Peyer's patch (tissue), 4 donors: ENCODE results near the gene RASSF3.

ENCODE experiments used
- POLR2A ChIP-seq, 2 donors: fragments of 450-650 bp; IDR thresholded peaks; one replicate each; pipeline ENCODE4 v1.5.1; 2017; ENCODE audit warnings: antibody characterized with exemption in 2 of 2, mild to moderate bottlenecking in 2 of 2, moderate library complexity in 2 of 2
- TF ChIP-seq, protein P1 (sequence below), 6 experiments: fragments of 450-650 bp in 4 of 6; fragments of 200-600 bp in 2 of 6; sonication (generic) in 1 of 6; IDR thresholded peaks; one replicate each; pipeline ENCODE4 v1.5.1; 2017 to 2019; ENCODE audit warnings: antibody characterized with exemption in 6 of 6, mild to moderate bottlenecking in 3 of 6, moderate library complexity in 1 of 6

- TF ChIP-seq, protein P1, sequence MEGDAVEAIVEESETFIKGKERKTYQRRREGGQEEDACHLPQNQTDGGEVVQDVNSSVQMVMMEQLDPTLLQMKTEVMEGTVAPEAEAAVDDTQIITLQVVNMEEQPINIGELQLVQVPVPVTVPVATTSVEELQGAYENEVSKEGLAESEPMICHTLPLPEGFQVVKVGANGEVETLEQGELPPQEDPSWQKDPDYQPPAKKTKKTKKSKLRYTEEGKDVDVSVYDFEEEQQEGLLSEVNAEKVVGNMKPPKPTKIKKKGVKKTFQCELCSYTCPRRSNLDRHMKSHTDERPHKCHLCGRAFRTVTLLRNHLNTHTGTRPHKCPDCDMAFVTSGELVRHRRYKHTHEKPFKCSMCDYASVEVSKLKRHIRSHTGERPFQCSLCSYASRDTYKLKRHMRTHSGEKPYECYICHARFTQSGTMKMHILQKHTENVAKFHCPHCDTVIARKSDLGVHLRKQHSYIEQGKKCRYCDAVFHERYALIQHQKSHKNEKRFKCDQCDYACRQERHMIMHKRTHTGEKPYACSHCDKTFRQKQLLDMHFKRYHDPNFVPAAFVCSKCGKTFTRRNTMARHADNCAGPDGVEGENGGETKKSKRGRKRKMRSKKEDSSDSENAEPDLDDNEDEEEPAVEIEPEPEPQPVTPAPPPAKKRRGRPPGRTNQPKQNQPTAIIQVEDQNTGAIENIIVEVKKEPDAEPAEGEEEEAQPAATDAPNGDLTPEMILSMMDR (IDR thresholded peaks at IDR 0.05), result peak in 4 of 6 experiments; percentile 17 to 67 (median 55)
- TF ChIP-seq POLR2A (IDR thresholded peaks at IDR 0.05), result no peak
Measured at GRCh38 chr12:64696080-64696741, 85.9 kb downstream of the RASSF3 start.
